PFSK-1 (cell line): ENCODE data around the gene BCKDHB.

Experiments used
- FOXP2 ChIP-seq: optimal IDR thresholded peaks from 2 replicates; pipeline ENCODE3; 2011; ENCODE audit warnings: borderline replicate concordance, control low read depth, inconsistent platforms; ENCODE audit not compliant: insufficient read depth; ENCODE audit errors: extremely low read length, extremely low read depth
- POLR2AphosphoS5 ChIP-seq: IDR thresholded peaks from 2 replicates; pipeline ENCODE4 v1.6.1; 2012; ENCODE audit warnings: low read depth, mild to moderate bottlenecking, control low read depth, low read length, moderate library complexity
- REST ChIP-seq, 2 experiments: IDR thresholded peaks; 2 replicates each; pipeline versions ENCODE4 v1.6.1 to v1.8.0; 2011 to 2012; ENCODE audit warnings: low read depth in 2 of 2, low read length in 2 of 2, control low read depth in 1 of 2, inconsistent platforms in 1 of 2, mild to moderate bottlenecking in 1 of 2, moderate library complexity in 1 of 2; ENCODE audit not compliant: insufficient read depth in 1 of 2
- SIN3A ChIP-seq: IDR thresholded peaks from 2 replicates; pipeline ENCODE4 v1.6.1; 2012; ENCODE audit warnings: mild to moderate bottlenecking, low read length, moderate library complexity, borderline replicate concordance; ENCODE audit not compliant: insufficient read depth
- TAF1 ChIP-seq: IDR thresholded peaks from 2 replicates; pipeline ENCODE4 v1.6.1; 2012; ENCODE audit warnings: low read length, control low read depth, borderline replicate concordance; ENCODE audit not compliant: insufficient read depth

The BCKDHB gene

GRCh38 chr6:80105972-80106417, 476 bp upstream of the BCKDHB start:
- TF ChIP-seq REST (IDR thresholded peaks at IDR 0.05; ENCODE audit: insufficient read depth in 1 of 2, low read depth in 2 of 2, low read length in 2 of 2) (no peak), POLR2AphosphoS5 (peak; percentile 87; the same call in 1 of the 2 replicates)

- TF ChIP-seq POLR2AphosphoS5, result no peak
- no peak for TF ChIP-seq REST (IDR thresholded peaks at IDR 0.05; ENCODE audit: insufficient read depth in 1 of 2, low read depth in 2 of 2, low read length in 2 of 2)
- no peak for TF ChIP-seq FOXP2
- no peak for TF ChIP-seq TAF1
- no peak for TF ChIP-seq SIN3A
Measured at GRCh38 chr6:80126657-80127345, 20.3 kb downstream of the BCKDHB start.

- TF ChIP-seq POLR2AphosphoS5, result no peak
- no peak for TF ChIP-seq REST (IDR thresholded peaks at IDR 0.05; ENCODE audit: insufficient read depth in 1 of 2, low read depth in 2 of 2, low read length in 2 of 2)
- no peak for TF ChIP-seq SIN3A
- no peak for TF ChIP-seq TAF1
- no peak for TF ChIP-seq FOXP2
Measured at GRCh38 chr6:80129485-80129884, 23.0 kb downstream of the BCKDHB start.

GRCh38 chr6:80133020-80133419, 26.5 kb downstream of the BCKDHB start:
- TF ChIP-seq TAF1, result no peak

- no peak for TF ChIP-seq SIN3A
- no peak for TF ChIP-seq FOXP2
- TF ChIP-seq POLR2AphosphoS5, result no peak
- no peak for TF ChIP-seq TAF1
Measured at GRCh38 chr6:80134065-80134464, 27.6 kb downstream of the BCKDHB start.

- no peak for TF ChIP-seq TAF1
- no peak for TF ChIP-seq POLR2AphosphoS5
- TF ChIP-seq REST (IDR thresholded peaks at IDR 0.05; ENCODE audit: insufficient read depth in 1 of 2, low read depth in 2 of 2, low read length in 2 of 2), result no peak
- no peak for TF ChIP-seq SIN3A
- TF ChIP-seq FOXP2, result no peak
Measured at GRCh38 chr6:80142586-80142985, 36.1 kb downstream of the BCKDHB start.
